SKM-1 (cell line): ENCODE data around the gene OR2AG1.
"Not testable (repeated sequence)": the region's sequence is repeated elsewhere in the genome, so short reads cannot be mapped to it uniquely, and the experiment has no call there.

Experiments used
- DNase-seq: peaks from one replicate; lab custom pipeline; 2025; ENCODE audit not compliant: unreplicated experiment; lab: John Stamatoyannopoulos, UW

The OR2AG1 gene

GRCh38 chr11:6780829-6781228 lies 2.0 kb upstream of the OR2AG1 start:
- DNase-seq, result no peak

- DNase-seq, result no peak
Measured at GRCh38 chr11:6790546-6790945, 7.7 kb downstream of the OR2AG1 start.

- no peak for DNase-seq
Measured at GRCh38 chr11:6794639-6795038, 11.8 kb downstream of the OR2AG1 start.

GRCh38 chr11:6799402-6799801 lies 16.6 kb downstream of the OR2AG1 start, which contains the start of gene OR6A2:
Gene OR6A2 (minus strand): TSS chr11:6799689. CDS start chr11:6795708, 3,981 bp downstream.
- DNase-seq, result no peak

GRCh38 chr11:6801075-6801474 lies 18.3 kb downstream of the OR2AG1 start:
- DNase-seq, result not testable (repeated sequence)

GRCh38 chr11:6812390-6813005 lies 29.7 kb downstream of the OR2AG1 start:
- DNase-seq, result peak; percentile 32

- no peak for DNase-seq
Measured at GRCh38 chr11:6813656-6814055, 30.8 kb downstream of the OR2AG1 start.

GRCh38 chr11:6817694-6818093 lies 34.9 kb downstream of the OR2AG1 start:
- no peak for DNase-seq

GRCh38 chr11:6818967-6819366 lies 36.1 kb downstream of the OR2AG1 start:
- no peak for DNase-seq

- DNase-seq, result no peak
Measured at GRCh38 chr11:6824136-6824823, 41.5 kb downstream of the OR2AG1 start.

- DNase-seq, result no peak
Measured at GRCh38 chr11:6825231-6825744, 42.5 kb downstream of the OR2AG1 start.

GRCh38 chr11:6828103-6828502 lies 45.3 kb downstream of the OR2AG1 start:
- no peak for DNase-seq

GRCh38 chr11:6833356-6833755 lies 50.5 kb downstream of the OR2AG1 start:
- DNase-seq, result no peak

- no peak for DNase-seq
Measured at GRCh38 chr11:6834021-6834420, 51.2 kb downstream of the OR2AG1 start.
